Measurements from ENCODE around the gene PUS3. TPM values are rescaled to one million over a fixed set of nuclear protein-coding genes. Genes with fewer than 3 reads are reported as not detected.
A peak's percentile ranks its signal among the peaks of the same experiment; 100 is the strongest.

The PUS3 gene
- total RNA-seq (2021), result 16.3 to 18.8 TPM (median 18.6 TPM) in 3 replicates
- percentile 93 among the genes with signal in this experiment for Bru-seq, nascent RNA
- long read RNA-seq, experiment 1, transcript PUS3-201 (4 exons, 1,843 nt), result major isoform, 26 of 49 reads
- long read RNA-seq, experiment 1, transcript PUS3-205 (3 exons, 1,419 nt), result minor isoform, 8 of 49 reads
- long read RNA-seq, experiment 1, partial matches to known transcripts, result 3 of 49 reads
- long read RNA-seq, experiment 1, other reads (novel, unspliced or antisense), result 8 of 49 reads
- long read RNA-seq, experiment 2, transcript PUS3-201 (4 exons, 1,843 nt), result major isoform, 8 of 21 reads
- long read RNA-seq, experiment 2, partial matches to known transcripts, result 3 of 21 reads
- long read RNA-seq, experiment 2, other reads (novel, unspliced or antisense), result 4 of 21 reads
- long read RNA-seq, experiment 3, transcript PUS3-205 (3 exons, 1,419 nt), result minor isoform, 20 of 159 reads
- long read RNA-seq, experiment 3, transcript PUS3-203 (3 exons, 1,792 nt), result minor isoform, 5 of 159 reads
- long read RNA-seq, experiment 3, transcript PUS3-201 (4 exons, 1,843 nt), result major isoform, 97 of 159 reads
- long read RNA-seq, experiment 3, transcript PUS3-204 (3 exons, 605 nt), result minor isoform, 7 of 159 reads
- long read RNA-seq, experiment 3, partial matches to known transcripts, result 3 of 159 reads
- long read RNA-seq, experiment 3, other reads (novel, unspliced or antisense), result 27 of 159 reads

- Mint-ChIP-seq H3K9me3 (no peaks in the 10 kb centered on the region), H3K27ac (peak within 1 kb of the TSS; percentile 93), H3K4me1 (peaks cover 10% of the 10 kb centered on the region), H3K27me3 (ENCODE audit: low read depth) (peaks cover 29% of the 10 kb centered on the region), H3K36me3 (peaks cover 24% of the 10 kb centered on the region), H3K4me3 (peak within 1 kb of the TSS; percentile 96)
- ChIA-PET POLR2A (interaction anchor here (0.6 to 1.1 kb wide), 3 partner anchors 11 to 439 kb away, joined by 3 to 16 read pairs (median 6); partner anchors contain the start of gene HYLS1), CTCF (interaction anchor here (0.6 to 2.4 kb wide), 13 partner anchors 11 to 810 kb away, joined by 3 to 24 read pairs (median 3); partner anchors contain the start of genes CHEK1 and HYLS1)
- ATAC-seq, result peak; percentile 87
- DNase-seq (ENCODE audit: low spot score), result peak; percentile 87
- 0 out of 2 replicates have a peak, but pooled peaks have one; percentile 30 for TF ChIP-seq GABPB1 (CRISPR knock-in tag; IDR thresholded peaks at IDR 0.05)
- TF ChIP-seq SMAD3 (CRISPR knock-in tag; IDR thresholded peaks at IDR 0.05; ENCODE audit: borderline replicate concordance), result no peak
- TF ChIP-seq, protein P1, sequence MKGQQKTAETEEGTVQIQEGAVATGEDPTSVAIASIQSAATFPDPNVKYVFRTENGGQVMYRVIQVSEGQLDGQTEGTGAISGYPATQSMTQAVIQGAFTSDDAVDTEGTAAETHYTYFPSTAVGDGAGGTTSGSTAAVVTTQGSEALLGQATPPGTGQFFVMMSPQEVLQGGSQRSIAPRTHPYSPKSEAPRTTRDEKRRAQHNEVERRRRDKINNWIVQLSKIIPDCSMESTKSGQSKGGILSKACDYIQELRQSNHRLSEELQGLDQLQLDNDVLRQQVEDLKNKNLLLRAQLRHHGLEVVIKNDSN (CRISPR knock-in tag; IDR thresholded peaks at IDR 0.05), result no peak
- TF ChIP-seq MLX (CRISPR knock-in tag; IDR thresholded peaks at IDR 0.05), result no peak
- TF ChIP-seq FOXP4 (CRISPR knock-in tag; IDR thresholded peaks at IDR 0.05), result no peak
- TF ChIP-seq CREM (CRISPR knock-in tag; IDR thresholded peaks at IDR 0.05), result peak; percentile 76; the same call in 1 of the 2 replicates
Measured at GRCh38 chr11:125902927-125903710, at the start of gene PUS3. Gene PUS3 (minus strand): TSS chr11:125903206. CDS start chr11:125896284, 6,922 bp downstream.

DNA sequence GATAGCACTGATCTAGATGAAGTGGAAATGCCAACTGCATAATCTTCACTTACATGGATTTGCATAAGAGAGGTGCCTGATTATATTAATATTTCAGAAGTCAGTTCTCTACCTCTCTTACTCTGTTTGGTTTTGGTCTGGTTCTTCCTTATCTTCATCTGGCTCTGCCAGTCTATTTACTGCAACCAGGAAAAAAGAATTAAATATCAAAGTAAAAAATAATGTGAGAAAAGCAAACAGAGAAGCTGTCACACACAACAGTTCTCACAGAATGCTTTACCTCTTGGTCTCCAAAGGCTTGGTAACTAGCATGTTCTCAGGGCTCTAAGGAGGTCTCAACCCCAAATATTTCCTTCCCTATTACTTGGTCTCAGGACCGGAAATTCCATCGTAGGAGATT is 49.6 kb upstream of the PUS3 start:
- H3K4me3 Mint-ChIP-seq, result no peak overlapping the region
- H3K4me1 Mint-ChIP-seq, result peaks cover 4% of the 10 kb centered on the region; the same call in 1 of the 2 replicates
- ChIA-PET POLR2A (no interaction called here), CTCF (interaction anchor here (1.6 kb wide), 1 partner anchor 11 kb away, joined by 8 read pairs; no protein-coding TSS in a partner anchor)
- no peak for DNase-seq (ENCODE audit: low spot score)
- no peak for ATAC-seq
- H3K27ac Mint-ChIP-seq, result no peak overlapping the region
- H3K9me3 Mint-ChIP-seq, result no peaks in the 10 kb centered on the region
- no peaks in the 10 kb centered on the region for H3K27me3 Mint-ChIP-seq (ENCODE audit: low read depth)
- H3K36me3 Mint-ChIP-seq, result no peaks in the 10 kb centered on the region
- TF ChIP-seq TEAD1 (CRISPR knock-in tag; IDR thresholded peaks at IDR 0.05), result no peak
- TF ChIP-seq ZNF138 (CRISPR knock-in tag; conservative IDR thresholded peaks at IDR 0.05), result no peak
- TF ChIP-seq MLX (CRISPR knock-in tag; IDR thresholded peaks at IDR 0.05), result no peak
- no peak for TF ChIP-seq GRHL2 (CRISPR knock-in tag; IDR thresholded peaks at IDR 0.05; ENCODE audit: insufficient replicate concordance, severe bottlenecking)
- TF ChIP-seq, protein P2, sequence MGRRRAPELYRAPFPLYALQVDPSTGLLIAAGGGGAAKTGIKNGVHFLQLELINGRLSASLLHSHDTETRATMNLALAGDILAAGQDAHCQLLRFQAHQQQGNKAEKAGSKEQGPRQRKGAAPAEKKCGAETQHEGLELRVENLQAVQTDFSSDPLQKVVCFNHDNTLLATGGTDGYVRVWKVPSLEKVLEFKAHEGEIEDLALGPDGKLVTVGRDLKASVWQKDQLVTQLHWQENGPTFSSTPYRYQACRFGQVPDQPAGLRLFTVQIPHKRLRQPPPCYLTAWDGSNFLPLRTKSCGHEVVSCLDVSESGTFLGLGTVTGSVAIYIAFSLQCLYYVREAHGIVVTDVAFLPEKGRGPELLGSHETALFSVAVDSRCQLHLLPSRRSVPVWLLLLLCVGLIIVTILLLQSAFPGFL (CRISPR knock-in tag; IDR thresholded peaks at IDR 0.05; ENCODE audit: borderline replicate concordance), result no peak
- TF ChIP-seq SP1 (CRISPR knock-in tag; conservative IDR thresholded peaks at IDR 0.05), result no peak
- TF ChIP-seq SMAD3 (CRISPR knock-in tag; IDR thresholded peaks at IDR 0.05; ENCODE audit: borderline replicate concordance), result no peak
- no peak for TF ChIP-seq ERG (CRISPR knock-in tag; IDR thresholded peaks at IDR 0.05)
- TF ChIP-seq NFATC4 (CRISPR knock-in tag; IDR thresholded peaks at IDR 0.05), result no peak
- TF ChIP-seq, protein P3, sequence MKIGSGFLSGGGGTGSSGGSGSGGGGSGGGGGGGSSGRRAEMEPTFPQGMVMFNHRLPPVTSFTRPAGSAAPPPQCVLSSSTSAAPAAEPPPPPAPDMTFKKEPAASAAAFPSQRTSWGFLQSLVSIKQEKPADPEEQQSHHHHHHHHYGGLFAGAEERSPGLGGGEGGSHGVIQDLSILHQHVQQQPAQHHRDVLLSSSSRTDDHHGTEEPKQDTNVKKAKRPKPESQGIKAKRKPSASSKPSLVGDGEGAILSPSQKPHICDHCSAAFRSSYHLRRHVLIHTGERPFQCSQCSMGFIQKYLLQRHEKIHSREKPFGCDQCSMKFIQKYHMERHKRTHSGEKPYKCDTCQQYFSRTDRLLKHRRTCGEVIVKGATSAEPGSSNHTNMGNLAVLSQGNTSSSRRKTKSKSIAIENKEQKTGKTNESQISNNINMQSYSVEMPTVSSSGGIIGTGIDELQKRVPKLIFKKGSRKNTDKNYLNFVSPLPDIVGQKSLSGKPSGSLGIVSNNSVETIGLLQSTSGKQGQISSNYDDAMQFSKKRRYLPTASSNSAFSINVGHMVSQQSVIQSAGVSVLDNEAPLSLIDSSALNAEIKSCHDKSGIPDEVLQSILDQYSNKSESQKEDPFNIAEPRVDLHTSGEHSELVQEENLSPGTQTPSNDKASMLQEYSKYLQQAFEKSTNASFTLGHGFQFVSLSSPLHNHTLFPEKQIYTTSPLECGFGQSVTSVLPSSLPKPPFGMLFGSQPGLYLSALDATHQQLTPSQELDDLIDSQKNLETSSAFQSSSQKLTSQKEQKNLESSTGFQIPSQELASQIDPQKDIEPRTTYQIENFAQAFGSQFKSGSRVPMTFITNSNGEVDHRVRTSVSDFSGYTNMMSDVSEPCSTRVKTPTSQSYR (CRISPR knock-in tag; IDR thresholded peaks at IDR 0.05), result no peak
- TF ChIP-seq NFYB (CRISPR knock-in tag; conservative IDR thresholded peaks at IDR 0.05; ENCODE audit: low read depth), result no peak
- TF ChIP-seq E2F5 (CRISPR knock-in tag; IDR thresholded peaks at IDR 0.05), result no peak
- TF ChIP-seq, protein P4, sequence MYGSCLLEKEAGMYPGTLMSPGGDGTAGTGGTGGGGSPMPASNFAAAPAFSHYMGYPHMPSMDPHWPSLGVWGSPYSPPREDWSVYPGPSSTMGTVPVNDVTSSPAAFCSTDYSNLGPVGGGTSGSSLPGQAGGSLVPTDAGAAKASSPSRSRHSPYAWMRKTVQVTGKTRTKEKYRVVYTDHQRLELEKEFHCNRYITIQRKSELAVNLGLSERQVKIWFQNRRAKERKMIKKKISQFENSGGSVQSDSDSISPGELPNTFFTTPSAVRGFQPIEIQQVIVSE (CRISPR knock-in tag; IDR thresholded peaks at IDR 0.05; ENCODE audit: borderline replicate concordance), result no peak
